ENCODE measurements around the gene PAQR6.
A peak's percentile ranks its signal among the peaks of the same experiment; 100 is the strongest.

PAQR6 gene

DNA sequence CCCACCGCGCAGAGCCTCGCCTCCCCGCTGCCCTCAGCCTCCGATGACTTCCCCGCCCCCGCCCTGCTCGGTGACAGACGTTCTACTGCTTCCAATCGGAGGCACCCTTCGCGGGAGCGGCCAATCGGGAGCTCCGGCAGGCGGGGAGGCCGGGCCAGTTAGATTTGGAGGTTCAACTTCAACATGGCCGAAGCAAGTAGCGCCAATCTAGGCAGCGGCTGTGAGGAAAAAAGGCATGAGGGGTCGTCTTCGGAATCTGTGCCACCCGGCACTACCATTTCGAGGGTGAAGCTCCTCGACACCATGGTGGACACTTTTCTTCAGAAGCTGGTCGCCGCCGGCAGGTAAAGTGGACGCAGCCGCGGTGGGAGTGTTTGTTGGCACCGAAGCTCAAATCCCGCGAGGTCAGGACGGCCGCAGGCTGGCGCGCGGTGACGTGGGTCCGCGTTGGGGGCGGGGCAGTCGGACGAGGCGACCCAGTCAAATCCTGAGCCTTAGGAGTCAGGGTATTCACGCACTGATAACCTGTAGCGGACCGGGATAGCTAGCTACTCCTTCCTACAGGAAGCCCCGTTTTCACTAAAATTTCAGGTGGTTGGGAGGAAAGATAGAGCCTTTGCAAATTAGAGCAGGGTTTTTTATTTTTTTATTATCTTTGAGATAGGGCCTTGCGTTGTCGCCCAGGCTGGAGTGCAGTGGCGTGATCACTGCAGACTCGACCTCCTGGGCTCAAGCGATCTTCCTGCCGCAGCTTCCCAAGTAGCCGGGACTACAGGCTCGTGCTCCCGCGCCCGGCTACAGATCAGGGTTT, 34.8 kb downstream of the PAQR6 start, which contains the start of gene PMF1:
Gene PMF1, plus strand, starts transcription at position 175 of the 811 bp plus-strand sequence. Its CDS starts 9 bp downstream, at position 184.
- peak; percentile 98 for DNase-seq (ENCODE audit: low read depth, low spot score)
- H3K4me3 ChIP-seq (ENCODE audit: low read depth, low read length) = peak within 1 kb of the TSS; percentile 95
- TF ChIP-seq, protein P1, sequence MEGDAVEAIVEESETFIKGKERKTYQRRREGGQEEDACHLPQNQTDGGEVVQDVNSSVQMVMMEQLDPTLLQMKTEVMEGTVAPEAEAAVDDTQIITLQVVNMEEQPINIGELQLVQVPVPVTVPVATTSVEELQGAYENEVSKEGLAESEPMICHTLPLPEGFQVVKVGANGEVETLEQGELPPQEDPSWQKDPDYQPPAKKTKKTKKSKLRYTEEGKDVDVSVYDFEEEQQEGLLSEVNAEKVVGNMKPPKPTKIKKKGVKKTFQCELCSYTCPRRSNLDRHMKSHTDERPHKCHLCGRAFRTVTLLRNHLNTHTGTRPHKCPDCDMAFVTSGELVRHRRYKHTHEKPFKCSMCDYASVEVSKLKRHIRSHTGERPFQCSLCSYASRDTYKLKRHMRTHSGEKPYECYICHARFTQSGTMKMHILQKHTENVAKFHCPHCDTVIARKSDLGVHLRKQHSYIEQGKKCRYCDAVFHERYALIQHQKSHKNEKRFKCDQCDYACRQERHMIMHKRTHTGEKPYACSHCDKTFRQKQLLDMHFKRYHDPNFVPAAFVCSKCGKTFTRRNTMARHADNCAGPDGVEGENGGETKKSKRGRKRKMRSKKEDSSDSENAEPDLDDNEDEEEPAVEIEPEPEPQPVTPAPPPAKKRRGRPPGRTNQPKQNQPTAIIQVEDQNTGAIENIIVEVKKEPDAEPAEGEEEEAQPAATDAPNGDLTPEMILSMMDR (IDR thresholded peaks at IDR 0.05; ENCODE audit: low read depth, low read length) = no peak
- in situ Hi-C loops (cut with HindIII; ENCODE audit: low sequenced_read_pairs) = no loop called here

DNA sequence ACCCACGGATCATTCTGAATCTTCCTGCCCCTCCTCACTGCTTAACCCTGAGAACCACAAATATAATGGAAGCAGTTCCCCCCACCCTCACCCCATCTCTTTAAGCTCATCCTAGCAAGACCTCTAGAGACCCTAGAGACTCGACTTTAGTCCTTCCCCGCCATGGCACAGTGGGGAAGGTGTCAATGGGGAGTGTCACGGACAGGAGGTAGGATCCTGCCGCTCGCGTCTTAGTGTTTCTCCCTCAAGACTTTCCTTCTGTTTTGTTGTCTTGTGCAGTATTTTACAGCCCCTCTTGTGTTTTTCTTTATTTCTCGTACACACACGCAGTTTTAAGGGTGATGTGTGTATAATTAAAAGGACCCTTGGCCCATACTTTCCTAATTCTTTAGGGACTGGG, 35.7 kb downstream of the PAQR6 start:
- TF ChIP-seq, protein P1 (IDR thresholded peaks at IDR 0.05; ENCODE audit: low read depth, low read length) = no peak
- H3K4me3 ChIP-seq (ENCODE audit: low read depth, low read length) = peak overlapping the region; percentile 95
- no peak for DNase-seq (ENCODE audit: low read depth, low spot score)
- in situ Hi-C loops (cut with HindIII; ENCODE audit: low sequenced_read_pairs) = no loop called here

DNA sequence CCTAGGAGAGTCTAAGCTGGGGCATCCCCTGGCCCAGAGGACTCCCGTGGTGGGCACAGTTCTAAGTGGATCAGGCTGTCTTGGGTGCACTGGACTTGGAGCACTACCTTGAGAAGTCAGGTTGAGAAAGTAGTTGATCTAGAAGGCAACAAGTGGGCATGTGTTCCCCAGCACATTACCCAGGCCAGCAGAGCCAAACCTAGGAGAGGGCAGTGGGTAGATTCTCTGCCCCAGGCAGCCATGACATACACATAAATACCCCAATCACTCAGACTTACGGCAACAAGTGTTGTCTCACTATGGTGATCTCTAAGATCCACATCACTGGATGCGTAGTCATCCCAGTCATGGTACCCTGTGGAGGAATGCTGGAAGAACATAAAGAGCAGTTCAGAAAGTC, 36.6 kb downstream of the PAQR6 start:
- no peak overlapping the region for H3K4me3 ChIP-seq (ENCODE audit: low read depth, low read length)
- TF ChIP-seq, protein P1 (IDR thresholded peaks at IDR 0.05; ENCODE audit: low read depth, low read length) = no peak
- DNase-seq (ENCODE audit: low read depth, low spot score) = no peak
- in situ Hi-C loops (cut with HindIII; ENCODE audit: low sequenced_read_pairs) = no loop called here

DNA sequence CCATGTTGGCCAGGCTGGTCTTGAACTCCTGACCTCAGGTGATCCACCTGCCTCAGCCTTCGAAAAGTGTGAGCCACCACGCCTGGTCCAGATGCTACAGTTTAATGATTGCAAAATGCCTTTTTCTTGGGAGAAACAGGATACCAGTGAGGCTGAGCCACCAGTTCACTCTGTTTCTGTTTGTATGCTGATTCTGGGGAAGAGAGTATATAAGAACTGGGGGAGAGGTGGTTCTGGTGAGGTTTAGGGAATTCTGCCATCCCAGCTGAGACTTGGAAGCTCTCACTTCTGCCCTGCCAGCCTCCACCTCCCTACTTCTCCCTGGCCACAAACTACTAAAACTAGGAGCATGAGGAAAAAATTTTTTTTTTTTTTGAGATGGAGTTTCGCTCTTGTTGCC, 43.2 kb downstream of the PAQR6 start:
- no peak overlapping the region for H3K4me3 ChIP-seq (ENCODE audit: low read depth, low read length)
- in situ Hi-C loops (cut with HindIII; ENCODE audit: low sequenced_read_pairs) = no loop called here
- DNase-seq (ENCODE audit: low read depth, low spot score) = no peak
- TF ChIP-seq, protein P1 (IDR thresholded peaks at IDR 0.05; ENCODE audit: low read depth, low read length) = no peak

DNA sequence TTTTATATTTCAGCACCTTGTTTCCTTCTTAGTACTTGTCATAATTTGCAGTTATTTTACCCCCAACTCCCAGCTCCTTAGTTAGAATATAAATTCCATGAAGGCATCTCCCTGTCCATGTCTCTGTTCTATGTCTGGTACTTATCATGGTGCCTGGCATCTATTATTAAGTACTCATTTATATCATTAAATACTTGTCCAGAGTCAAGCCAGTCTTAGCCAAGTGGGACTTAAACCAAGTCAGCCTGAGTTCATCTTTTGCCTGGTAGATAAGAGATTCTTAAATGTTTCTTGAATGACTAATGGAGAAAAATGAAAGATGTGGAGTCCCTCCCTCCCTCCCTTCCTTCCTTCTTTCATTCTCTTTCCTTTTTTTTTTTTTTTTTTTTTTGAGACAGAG, 44.5 kb downstream of the PAQR6 start:
- in situ Hi-C loops (cut with HindIII; ENCODE audit: low sequenced_read_pairs) = no loop called here
- no peak for DNase-seq (ENCODE audit: low read depth, low spot score)

GRCh38 chr1:156200044-156200443, 47.8 kb downstream of the PAQR6 start:
- H3K4me3 ChIP-seq (ENCODE audit: low read depth, low read length) = no peak overlapping the region
- TF ChIP-seq, protein P1 (IDR thresholded peaks at IDR 0.05; ENCODE audit: low read depth, low read length) = no peak
- no peak for DNase-seq (ENCODE audit: low read depth, low spot score)
- in situ Hi-C loops (cut with HindIII; ENCODE audit: low sequenced_read_pairs) = no loop called here

More for the DNA sequence above, 44.5 kb downstream of the PAQR6 start:
- TF ChIP-seq, protein P1 (IDR thresholded peaks at IDR 0.05; ENCODE audit: low read depth, low read length) = no peak
- no peak overlapping the region for H3K4me3 ChIP-seq (ENCODE audit: low read depth, low read length)

Data from astrocyte of the spinal cord (primary cell).